ENCODE results near the gene SOWAHA. TPM values are rescaled to one million over a fixed set of nuclear protein-coding genes. Genes with fewer than 3 reads are reported as not detected.

SOWAHA gene
- total and polyA plus RNA-seq, 2 donors (not counting 1 experiment from before 2014, with no cell fraction given) = 0.03 to 0.17 TPM

- Histone ChIP-seq H2AFZ (ENCODE audit: low read length) (no peak overlapping the region), H3K79me2 (ENCODE audit: control insufficient read depth, insufficient read depth, low read length) (peaks cover 37% of the 10 kb centered on the region), H3K27ac (ENCODE audit: insufficient read depth, low read length) (no peak overlapping the region), H3K27me3 (ENCODE audit: control insufficient read depth, insufficient read depth, low read length) (no peaks in the 10 kb centered on the region), H3K4me1 (ENCODE audit: control insufficient read depth, extremely low read depth, insufficient read depth, low read length) (peaks cover 17% of the 10 kb centered on the region), H3K4me2 (ENCODE audit: extremely low read depth, insufficient read depth, low read length) (no peak overlapping the region), H3K36me3 (ENCODE audit: control insufficient read depth, insufficient read depth, low read length) (peaks cover 18% of the 10 kb centered on the region), H4K20me1 (ENCODE audit: control insufficient read depth, extremely low read depth, insufficient read depth, low read length) (no peaks in the 10 kb centered on the region), H3K9me3 (ENCODE audit: control insufficient read depth, insufficient read depth, low read depth, low read length) (no peaks in the 10 kb centered on the region), H3K4me3 (replicated peaks in 1 of 4; ENCODE audit: control extremely low read depth in 1 of 4, insufficient read depth in 1 of 4, low read depth in 3 of 4, low read length in 4 of 4) (no peak overlapping the region), H3K9ac (ENCODE audit: insufficient read depth, low read length) (no peak overlapping the region)
- DNase-seq (ENCODE audit: low read depth in 2 of 2) = no peak
- no peak for TF ChIP-seq CTCF (conservative IDR thresholded peaks at IDR 0.05 in 1 of 2, IDR thresholded peaks at IDR 0.05 in 1 of 2; ENCODE audit: low read depth in 1 of 2, low read length in 2 of 2)
These were observed 47.6 kb upstream of the SOWAHA start for GRCh38 chr5:132765311-132766019.

GRCh38 chr5:132766020-132766805 lies 46.9 kb upstream of the SOWAHA start:
- no peak overlapping the region for H3K27ac ChIP-seq (ENCODE audit: insufficient read depth, low read length)
- no peak overlapping the region for H2AFZ ChIP-seq (ENCODE audit: low read length)
- H3K4me2 ChIP-seq (ENCODE audit: extremely low read depth, insufficient read depth, low read length) = no peak overlapping the region
- TF ChIP-seq CTCF (conservative IDR thresholded peaks at IDR 0.05 in 1 of 2, IDR thresholded peaks at IDR 0.05 in 1 of 2; ENCODE audit: low read depth in 1 of 2, low read length in 2 of 2) (no peak), EZH2 (IDR thresholded peaks at IDR 0.05; ENCODE audit: low read length, missing control alignments) (no peak)
- H4K20me1 ChIP-seq (ENCODE audit: control insufficient read depth, extremely low read depth, insufficient read depth, low read length) = no peaks in the 10 kb centered on the region
- H3K4me1 ChIP-seq (ENCODE audit: control insufficient read depth, extremely low read depth, insufficient read depth, low read length) = peaks cover 18% of the 10 kb centered on the region
- H3K36me3 ChIP-seq (ENCODE audit: control insufficient read depth, insufficient read depth, low read length) = peaks cover 15% of the 10 kb centered on the region
- DNase-seq (ENCODE audit: low read depth in 2 of 2) = no peak
- H3K27me3 ChIP-seq (ENCODE audit: control insufficient read depth, insufficient read depth, low read length) = no peaks in the 10 kb centered on the region
- H3K4me3 ChIP-seq (replicated peaks in 1 of 4; ENCODE audit: control extremely low read depth in 1 of 4, insufficient read depth in 1 of 4, low read depth in 3 of 4, low read length in 4 of 4) = no peak overlapping the region
- H3K79me2 ChIP-seq (ENCODE audit: control insufficient read depth, insufficient read depth, low read length) = peaks cover 43% of the 10 kb centered on the region
- H3K9ac ChIP-seq (ENCODE audit: insufficient read depth, low read length) = no peak overlapping the region
- no peaks in the 10 kb centered on the region for H3K9me3 ChIP-seq (ENCODE audit: control insufficient read depth, insufficient read depth, low read depth, low read length)

GRCh38 chr5:132766806-132767055 lies 46.4 kb upstream of the SOWAHA start:
- Histone ChIP-seq H3K27me3 (ENCODE audit: control insufficient read depth, insufficient read depth, low read length) (no peaks in the 10 kb centered on the region), H3K9ac (ENCODE audit: insufficient read depth, low read length) (no peak overlapping the region), H3K9me3 (ENCODE audit: control insufficient read depth, insufficient read depth, low read depth, low read length) (no peaks in the 10 kb centered on the region), H3K4me1 (ENCODE audit: control insufficient read depth, extremely low read depth, insufficient read depth, low read length) (peaks cover 20% of the 10 kb centered on the region), H3K36me3 (ENCODE audit: control insufficient read depth, insufficient read depth, low read length) (peaks cover 14% of the 10 kb centered on the region), H3K79me2 (ENCODE audit: control insufficient read depth, insufficient read depth, low read length) (peaks cover 47% of the 10 kb centered on the region), H3K4me2 (ENCODE audit: extremely low read depth, insufficient read depth, low read length) (no peak overlapping the region), H3K27ac (ENCODE audit: insufficient read depth, low read length) (no peak overlapping the region), H3K4me3 (replicated peaks in 1 of 4; ENCODE audit: control extremely low read depth in 1 of 4, insufficient read depth in 1 of 4, low read depth in 3 of 4, low read length in 4 of 4) (no peak overlapping the region), H4K20me1 (ENCODE audit: control insufficient read depth, extremely low read depth, insufficient read depth, low read length) (no peaks in the 10 kb centered on the region), H2AFZ (ENCODE audit: low read length) (no peak overlapping the region)
- no peak for DNase-seq (ENCODE audit: low read depth in 2 of 2)
- TF ChIP-seq EZH2 (IDR thresholded peaks at IDR 0.05; ENCODE audit: low read length, missing control alignments) = no peak
- no peak for TF ChIP-seq CTCF (conservative IDR thresholded peaks at IDR 0.05 in 1 of 2, IDR thresholded peaks at IDR 0.05 in 1 of 2; ENCODE audit: low read depth in 1 of 2, low read length in 2 of 2)

All from fibroblast of lung (primary cell).